Dermis microvascular lymphatic vessel endothelial cell (primary cell): ENCODE results near the gene THAP11. TPM values are rescaled to one million over a fixed set of nuclear protein-coding genes. Genes with fewer than 3 reads are reported as not detected.

ENCODE experiments used
- DNase-seq, 2 donors: peaks; one replicate each; pipeline versions ENCODE4 v3.0.0 to v3.0.0-alpha.2; 2010; ENCODE audit warnings: low read depth in 2 of 2
- total RNA-seq: library from RNA; depleted of rRNA; stranded (reverse); fragments of >200 nt; gene quantifications from 2 replicates; pipeline ENCODE4 v1.2.1, GENCODE V29; 2014

The THAP11 gene
- 30.2 and 40.0 TPM in 2 replicates for total RNA-seq

DNA sequence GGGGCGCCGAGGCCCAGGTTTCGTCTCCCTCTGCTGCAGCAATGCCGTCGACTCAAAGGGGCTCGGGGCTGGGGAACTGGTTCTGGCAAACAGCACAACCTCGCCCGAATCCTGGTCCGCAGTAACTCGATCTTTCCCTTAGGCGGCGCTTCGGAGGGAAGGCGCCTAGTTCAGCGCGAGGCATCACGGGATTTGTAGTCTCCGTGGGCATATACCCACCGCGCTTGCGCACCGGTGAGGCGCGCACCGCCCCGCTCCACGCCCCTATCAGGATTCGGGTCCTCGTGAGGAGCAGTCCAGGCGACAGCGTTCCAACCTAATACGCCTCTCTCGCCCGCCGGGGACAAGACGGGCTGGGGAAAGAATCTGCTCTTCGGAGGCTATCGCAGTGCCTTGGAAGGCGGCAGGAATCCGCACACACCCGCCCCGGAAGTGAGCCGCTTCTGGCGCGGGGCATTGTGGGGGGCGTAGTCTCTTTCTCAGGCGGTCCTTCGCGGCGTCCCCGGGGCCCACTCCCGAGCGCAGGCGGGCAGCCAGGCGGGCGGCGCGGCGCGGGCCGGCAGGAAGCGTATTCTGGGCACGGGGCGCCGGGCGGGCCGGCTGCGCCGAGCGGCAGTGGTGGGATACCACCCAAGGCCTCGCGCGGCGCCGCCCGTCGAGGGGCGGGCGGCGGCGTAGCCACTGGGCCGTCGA, at the start of gene THAP11:
Gene THAP11 (plus strand): TSS at position 505 of the 693 bp plus-strand sequence. CDS start 235 bp downstream, outside the sequence.
- peak; percentile 90 to 96 for DNase-seq

DNA sequence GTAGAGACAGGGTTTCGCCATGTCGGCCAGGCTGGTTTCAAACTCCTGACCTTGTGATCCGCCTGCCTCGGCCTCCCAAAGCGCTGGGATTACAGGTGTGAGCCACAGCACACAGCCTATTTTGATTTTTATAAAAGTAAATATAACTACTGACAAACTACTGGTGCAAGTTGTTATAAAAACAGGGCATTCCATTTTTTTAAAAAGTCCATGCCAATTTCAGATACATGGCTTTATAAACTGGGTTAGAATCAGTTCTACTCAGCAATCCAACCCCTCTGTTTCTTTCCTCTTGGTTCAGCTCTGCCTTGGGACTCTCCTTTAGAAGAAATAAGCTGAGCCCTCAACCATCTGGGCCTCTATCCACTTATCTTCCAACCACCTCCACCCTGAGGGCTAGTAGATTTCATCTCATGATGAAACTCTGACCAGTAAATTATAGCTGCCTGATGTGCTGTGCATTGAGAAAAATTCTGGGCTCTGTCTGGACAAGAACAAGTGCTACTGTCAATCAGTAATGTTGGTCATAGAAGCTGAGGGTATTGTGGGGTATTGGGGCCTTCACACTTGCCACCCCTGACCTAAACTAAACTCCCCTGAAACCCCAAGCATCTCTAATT, 45.9 kb upstream of the THAP11 start:
- DNase-seq, result no peak

DNA sequence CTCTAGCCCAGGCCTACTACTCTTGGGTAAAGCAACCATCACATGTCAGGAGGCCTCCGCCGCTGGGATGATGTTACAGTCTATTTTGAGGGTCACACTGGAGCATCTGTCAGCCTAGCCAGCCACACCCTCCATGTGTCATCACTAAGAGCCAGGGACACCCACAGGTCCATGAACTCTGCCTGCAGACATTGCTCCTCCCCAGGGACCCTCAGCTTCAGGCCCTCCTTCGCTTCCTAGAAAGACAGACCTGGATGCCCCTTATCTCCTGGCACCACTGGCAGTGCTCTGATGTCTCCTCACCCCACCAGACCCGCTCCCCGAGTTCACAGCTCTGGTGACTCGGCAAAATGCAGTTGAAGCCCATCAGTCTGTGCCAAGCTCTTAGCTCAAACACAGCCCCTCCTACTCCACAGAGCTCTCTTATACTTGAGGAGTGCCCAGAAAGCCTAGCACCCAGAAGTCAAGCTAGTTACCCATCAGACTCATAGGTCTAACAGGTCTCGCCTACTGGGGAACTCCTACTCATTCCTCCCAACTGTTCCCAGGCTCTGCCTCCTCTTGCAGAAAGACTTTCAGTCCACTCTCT, 41.7 kb upstream of the THAP11 start:
- DNase-seq, result no peak

DNA sequence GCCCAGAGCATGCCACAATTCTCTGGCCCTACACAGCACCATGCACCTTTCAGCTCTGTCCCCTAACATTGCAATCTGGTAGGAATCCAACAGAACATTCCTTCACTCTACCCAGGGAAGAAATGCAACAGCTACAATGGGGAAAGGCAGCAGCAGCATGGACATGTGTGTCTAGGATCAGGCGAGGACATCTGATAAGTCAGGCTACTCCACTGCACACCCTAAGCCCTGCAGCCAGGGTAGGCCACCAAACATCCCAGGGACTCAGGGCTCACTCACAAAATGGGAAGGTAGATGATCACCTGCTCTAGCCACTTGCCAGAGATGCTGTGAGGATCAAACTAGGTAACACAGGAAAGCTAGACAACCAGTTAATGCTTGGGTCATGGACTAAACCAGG, 40.9 kb upstream of the THAP11 start:
- no peak for DNase-seq

DNA sequence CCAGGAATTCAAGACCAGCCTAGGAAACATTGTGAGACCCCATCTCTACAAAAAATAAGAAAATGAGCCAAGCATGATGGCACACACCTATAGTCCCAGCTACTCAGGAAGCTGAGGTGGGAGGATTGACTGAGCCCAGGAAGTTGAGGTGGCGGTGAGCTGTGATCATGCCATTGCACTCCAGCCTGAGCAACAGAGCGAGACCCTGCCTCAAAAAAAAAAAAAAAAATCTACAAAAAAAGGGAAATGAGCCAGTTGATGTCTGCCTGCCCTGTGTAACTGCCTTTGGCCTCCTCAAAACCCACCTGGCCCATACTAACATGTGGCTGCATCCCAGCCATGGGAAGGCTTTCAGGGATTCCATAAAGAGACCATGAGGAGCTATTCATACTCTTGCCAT, 40.2 kb upstream of the THAP11 start:
- no peak for DNase-seq

DNA sequence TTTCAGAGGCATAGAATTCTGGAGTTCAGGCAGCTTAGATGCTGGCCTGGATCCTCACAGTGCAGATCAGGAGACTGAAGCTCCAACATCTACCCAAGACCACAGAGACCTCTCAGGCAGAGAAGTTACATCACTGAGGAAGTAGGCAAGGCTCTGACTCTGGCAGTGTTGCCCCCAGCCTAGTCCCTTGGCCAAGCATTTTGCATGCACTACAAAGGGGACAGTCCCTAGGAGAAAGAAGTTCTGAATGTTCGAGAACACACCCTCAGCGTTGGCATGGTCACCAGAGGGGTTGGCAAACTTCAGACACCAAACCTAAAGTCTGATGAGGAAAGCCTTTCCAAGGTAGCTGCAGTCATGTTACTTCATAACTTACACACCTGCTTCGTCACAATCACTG, 38.2 kb upstream of the THAP11 start:
- no peak for DNase-seq

DNA sequence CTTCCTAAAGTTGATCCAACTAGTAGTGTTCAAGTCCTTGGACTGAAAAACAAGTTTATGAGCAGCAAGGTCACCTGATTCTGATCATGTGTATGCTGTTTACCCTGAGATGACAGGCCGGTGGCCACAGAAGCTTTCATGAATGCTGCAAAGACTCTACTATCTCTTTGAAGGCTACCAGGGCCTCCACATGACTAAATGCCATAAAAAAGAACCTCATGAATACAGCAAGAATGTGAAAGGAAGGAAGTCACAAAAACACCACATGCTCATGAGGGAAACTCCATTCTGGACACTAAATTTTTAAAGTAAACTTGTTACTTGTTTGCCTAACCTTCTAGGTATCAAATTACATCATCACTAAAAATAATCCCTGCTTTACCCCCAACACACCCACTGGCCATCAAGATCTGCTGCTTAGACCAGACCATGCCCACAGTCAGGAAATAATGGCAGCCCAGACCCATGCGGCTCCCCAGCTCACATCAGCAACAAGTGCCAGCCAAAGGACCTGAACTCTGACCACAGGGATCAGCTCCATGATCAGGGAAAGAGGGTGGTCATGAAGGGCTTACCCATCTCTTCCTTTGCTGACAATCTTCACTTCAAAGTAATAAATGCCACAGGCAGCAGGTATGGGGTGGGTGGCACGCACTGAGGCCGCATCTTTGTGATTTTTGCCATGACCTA, 37.1 kb upstream of the THAP11 start:
- peak in 1 of 2 donors; percentile 58 for DNase-seq

DNA sequence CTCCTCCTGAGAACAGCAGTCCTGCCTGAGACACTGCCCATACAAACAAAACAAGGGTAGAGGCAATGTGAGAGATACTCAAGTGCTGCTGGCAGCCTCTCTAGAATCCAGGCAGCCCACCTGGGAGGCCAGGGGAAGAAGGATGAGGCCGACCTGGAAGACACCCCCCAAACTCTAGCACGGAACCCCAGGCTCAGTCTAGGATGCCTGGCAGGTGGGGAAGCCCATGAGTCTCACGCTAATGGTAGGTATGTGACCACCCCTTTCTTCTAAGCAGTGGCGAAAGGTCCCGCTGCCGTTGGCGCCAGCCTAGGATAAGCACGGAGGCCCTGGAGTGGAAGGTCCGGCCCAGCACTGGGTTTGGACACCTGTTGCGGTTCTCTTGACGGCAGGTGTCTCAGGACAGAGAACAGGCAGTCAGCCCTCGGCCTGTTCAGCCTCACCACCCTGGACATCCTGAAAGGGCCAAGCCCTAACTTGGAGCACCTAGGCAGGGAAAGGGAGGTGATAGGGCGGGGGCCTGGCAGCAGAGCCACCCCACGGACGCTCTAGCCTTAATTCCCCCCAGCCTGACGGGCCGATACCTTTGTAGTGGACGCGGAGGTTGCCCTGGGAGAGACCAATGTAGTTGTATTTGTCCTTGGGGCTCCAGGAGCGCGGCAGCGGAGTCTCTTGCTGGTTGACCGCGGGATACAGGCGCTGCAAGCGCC, 36.2 kb upstream of the THAP11 start:
- no peak for DNase-seq

DNA sequence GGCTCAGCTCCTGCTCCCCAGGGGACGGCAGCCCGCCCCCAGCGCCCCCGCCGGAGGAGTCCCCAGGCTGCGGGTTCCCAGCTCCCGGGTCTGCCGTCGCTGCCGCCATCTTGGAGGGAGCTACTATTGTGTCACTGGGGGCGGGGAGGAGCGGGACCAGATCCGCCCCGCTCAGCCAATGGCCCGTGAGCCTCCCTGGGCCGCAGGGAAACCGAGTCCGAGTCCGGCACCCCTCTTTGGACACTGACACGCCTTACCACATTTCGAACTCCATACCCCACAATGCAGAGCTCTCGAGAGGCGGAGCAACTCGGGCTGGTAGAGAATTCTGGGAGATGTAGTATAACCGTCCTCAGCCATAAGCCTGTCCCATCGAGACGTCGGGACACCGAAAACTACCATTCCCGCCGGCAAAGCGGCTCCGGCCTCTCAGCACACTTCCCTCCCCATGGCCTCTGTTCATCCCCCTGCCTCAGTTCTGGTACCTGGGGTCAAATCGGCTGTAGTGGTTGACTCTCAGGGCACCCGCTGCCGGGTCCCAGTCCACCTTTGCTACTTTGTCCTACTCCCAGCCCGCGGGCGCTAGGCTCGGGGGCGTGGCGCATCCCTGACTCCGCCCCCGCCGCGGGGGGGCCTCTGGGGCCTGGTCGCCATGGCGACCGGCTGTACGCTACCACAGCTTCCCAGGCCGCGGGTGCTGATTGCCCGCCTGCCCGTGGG, 35.5 kb upstream of the THAP11 start, which contains the start of the genes RANBP10 and TSNAXIP1:
Gene RANBP10 (minus strand): TSS at position 133 of the 720 bp plus-strand sequence. CDS start 24 bp downstream, at position 109.
Gene TSNAXIP1 (plus strand): TSS at position 462 of the 720 bp plus-strand sequence. CDS start 261 bp downstream, outside the sequence.
- DNase-seq, result peak; percentile 99

DNA sequence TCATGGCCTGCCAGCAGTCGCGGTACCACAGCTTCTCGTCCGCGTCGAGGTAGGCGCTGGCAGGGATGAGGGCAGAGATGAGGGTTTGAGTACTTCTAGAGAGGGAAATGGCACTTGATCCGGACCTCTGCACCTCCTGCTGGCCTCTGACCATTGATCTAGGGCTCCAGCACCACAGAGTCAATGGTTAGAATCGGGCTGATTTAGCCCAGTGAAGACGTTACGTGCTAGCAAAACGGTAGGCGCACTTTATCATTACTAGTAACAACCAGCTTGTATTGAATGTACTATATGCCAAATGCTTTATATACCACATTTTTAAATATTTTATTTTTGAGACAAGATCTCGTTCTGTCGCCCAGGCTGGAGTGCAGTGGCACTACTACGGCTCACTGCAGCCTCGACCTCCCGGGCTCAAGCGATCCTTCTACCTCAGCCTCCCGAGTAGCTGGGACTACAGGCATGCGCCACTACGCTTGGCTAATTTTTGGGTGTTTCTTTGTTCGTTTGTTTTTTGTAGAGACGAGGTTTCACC, 34.9 kb upstream of the THAP11 start:
- DNase-seq, result no peak

DNA sequence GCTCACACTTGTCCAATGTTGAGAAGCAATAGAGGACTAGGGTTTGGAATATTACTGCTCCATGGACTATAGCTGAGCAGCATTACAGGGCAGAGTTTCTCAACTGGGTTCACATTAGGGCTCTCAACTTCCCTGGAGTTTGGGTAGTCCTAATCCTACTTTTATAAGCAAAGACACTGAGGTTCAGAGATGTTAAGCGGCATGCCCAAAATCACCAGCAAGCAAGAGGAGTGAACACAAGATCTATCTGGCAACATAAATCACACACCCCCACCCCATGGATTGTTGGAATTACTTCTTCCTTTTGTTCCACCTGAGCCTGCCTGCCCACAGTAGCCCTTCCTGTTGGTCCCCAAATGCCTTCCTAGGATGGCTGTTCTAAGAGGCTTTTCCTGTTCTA, 30.2 kb upstream of the THAP11 start:
- no peak for DNase-seq

DNA sequence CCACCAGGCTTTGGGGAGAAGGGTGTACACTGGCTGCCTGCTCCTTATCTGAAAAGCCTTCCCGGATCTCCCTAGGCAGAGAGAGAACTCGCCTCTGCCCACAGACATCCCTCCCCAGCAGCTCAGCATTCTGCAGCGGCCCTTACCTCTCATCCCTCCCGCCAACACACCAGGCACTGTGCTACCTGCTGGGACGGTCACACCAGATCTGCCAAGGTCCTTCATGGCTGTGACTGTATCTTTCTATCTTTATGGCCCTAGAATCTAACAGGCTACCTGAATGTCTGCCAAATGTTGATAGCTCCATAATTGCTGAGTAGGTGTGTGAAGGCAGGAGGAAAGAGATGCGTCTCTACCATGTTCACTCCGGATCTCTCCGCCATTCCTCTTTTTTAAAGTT, 27.6 kb upstream of the THAP11 start:
- DNase-seq, result no peak

DNA sequence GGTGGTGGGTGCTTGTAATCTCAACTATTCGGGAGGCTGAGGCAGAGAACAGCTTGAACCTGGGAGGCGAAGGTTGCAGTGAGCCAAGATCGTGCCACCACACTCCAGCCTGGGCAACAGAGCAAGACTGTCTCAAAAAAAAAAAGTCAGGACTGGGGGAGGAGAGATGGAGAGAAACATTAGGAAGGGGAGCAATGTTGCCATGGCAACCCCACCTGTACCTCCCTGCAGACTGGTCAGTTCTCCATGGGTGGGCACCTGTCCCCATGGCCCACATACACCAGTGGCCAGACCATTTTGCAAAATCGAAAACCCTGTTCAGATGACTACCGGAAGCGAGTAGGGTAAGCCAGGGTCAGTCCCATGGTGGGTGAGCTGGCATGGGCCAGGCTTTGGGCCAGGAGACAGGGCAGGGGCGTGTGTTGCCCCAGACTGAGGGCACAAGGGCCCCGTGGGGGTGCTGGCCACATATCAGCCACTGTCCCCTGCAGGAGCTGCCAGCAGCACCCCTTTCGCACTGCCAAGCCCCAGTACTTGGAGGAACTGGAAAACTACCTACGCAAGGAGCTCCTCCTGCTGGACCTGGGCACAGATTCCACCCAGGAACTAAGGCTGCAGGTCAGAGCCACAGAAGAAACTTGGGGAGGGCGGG, 21.4 kb upstream of the THAP11 start:
- DNase-seq, result no peak

DNA sequence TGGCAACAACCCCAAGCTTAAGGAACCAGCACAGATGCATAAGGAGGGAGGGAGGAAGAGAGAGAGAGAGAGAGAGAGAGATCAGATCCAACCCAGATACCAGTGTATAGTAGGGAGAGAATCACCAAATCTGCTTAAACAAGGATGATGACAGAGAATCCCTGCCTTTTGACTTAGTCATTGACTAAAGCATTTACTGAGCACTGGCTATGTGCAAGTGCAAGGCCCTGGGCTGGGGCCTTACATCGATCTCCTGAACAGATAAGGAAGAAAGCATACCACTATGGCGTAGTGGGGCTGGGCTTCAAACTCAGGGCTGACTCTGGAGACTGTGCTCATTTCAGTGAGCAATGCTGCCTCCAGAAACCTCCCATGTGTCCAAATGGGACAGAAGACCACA, 19.6 kb upstream of the THAP11 start:
- DNase-seq, result no peak

DNA sequence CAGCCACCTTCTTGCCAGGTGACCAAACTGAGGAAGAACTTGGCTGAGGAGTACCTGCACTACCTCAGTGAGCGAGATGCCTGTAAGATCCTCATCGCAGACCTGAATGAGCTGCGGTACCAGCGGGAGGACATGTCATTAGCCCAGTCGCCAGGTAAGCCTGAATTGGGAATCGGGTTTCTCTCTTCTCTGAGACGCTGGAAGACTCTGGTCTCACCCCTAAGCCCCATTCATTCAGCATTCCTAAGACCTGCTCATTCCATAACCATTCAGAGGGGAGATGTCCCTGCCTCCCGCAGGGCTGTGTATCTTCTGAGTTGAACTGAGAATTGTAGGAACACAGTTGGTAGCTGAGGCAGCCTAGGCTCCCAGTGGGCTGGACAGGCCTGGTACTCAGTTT, 17.0 kb upstream of the THAP11 start:
- DNase-seq, result no peak

DNA sequence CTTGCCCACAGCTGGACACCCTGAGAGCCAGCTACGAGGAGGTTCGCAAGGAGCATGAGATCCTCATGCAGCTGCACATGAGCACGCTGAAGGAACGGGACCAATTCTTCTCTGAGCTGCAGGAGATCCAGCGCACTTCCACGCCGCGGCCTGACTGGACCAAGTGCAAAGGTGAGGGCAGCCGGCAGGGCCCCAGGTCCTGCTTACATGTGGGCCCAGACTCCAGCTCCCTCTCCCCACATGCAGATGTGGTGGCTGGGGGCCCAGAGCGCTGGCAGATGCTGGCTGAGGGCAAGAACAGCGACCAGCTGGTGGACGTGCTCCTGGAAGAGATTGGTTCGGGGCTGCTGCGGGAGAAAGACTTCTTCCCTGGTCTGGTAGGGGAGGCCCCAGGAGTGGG, 16.2 kb upstream of the THAP11 start:
- DNase-seq, result no peak

DNA sequence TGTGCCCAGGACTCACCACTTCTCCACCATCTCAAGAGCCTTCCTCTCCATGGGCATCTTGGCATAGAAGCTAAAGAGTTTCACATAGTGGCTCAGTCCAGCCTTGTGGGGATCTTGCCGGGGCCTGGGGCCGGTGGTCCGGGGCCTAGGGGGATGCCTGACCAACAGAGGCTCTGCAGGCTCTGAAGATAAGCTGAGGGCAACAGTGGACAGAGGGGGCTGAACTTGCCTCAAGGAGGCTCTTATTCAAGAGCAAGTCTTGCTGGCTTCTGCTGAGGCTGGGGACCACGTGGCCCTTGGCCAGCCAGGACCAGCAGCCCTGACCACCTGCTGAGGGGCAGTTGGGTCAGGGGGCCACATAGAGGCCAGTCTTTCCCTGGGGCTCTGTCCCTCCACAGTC, 13.5 kb upstream of the THAP11 start:
- no peak for DNase-seq

DNA sequence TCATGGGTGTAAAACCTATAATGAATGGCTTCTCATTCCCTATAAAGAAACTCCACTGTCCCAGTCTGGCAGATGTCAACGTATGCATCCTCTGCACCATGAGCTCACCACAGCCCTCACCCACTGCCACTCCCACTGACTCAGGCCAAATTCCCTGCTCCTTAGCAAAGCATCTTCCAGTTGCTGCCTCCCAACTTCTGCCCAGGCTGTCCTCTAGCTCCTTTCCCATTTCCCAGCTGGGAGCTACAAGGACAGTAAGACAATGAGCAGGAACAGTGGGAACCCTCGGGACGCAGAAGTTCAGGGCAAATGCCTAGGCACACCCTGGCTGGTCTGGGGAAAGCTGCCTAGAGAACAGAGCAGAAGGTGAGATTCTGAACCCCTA, 9.1 kb upstream of the THAP11 start:
- DNase-seq, result peak in 1 of 2 donors; percentile 32

DNA sequence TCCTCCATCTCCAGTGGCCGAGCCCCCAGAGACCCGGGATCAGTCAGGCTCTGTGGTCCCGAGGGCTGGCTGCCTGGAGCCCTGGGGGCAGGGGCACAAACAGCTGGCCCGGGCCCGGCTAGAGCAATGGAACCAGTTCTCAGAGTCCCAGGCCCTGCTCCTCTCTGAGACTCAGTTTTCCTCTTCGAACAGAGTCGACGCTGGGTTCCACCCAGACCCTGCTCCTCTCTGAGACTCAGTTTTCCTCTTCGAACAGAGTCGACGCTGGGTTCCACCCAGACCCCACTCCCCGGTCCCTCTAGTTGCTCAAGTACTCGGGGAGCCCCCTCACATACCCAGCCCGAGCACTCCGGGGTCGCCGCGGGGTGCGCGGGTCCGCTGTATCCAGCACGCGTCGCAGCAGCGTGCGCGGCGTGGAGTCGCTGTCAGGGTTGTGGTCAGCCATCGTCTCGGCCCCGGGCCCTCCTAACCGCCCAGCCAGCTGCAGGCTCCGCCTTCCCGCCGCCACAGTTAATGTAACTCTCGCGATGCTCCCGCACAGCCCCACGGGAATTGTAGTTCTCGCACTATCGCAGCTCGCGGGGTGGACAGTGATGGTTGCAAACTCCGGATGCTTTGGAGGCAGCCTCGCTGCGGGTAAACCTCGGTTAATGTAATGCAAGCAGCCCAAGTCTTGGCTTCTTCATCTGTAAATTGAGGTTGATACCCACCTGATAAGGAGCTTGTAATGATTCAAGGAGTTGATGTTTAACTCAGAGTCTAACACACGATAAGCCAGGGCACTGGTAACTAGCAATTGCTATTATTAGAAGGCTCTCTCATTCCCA, 8.5 kb upstream of the THAP11 start:
- peak; percentile 80 to 90 for DNase-seq
